DOHH2 (cell line): Measurements from ENCODE around the gene CLCN1.

Experiments used
- H3F3A ChIP-seq: fragments of 200-600 bp; sonication (generic), shearing (Covaris generic); 2 replicates; pipeline ENCODE4 v1.6.0; 2016; ENCODE audit warnings: antibody characterized with exemption, mild to moderate bottlenecking; ENCODE audit not compliant: control insufficient read depth, insufficient read depth
- H3K27ac ChIP-seq: fragments of 200-600 bp; sonication (generic); 2 replicates; pipeline ENCODE4 v1.5.1; 2014; ENCODE audit warnings: low read depth, mild to moderate bottlenecking, low read length, moderate library complexity
- H3K27me3 ChIP-seq: fragments of 200-600 bp; sonication (generic); 2 replicates; pipeline ENCODE4 v1.6.1; 2014; ENCODE audit warnings: mild to moderate bottlenecking, low read length, mixed read lengths; ENCODE audit not compliant: control insufficient read depth
- H3K36me3 ChIP-seq: fragments of 200-600 bp; sonication (generic); 2 replicates; pipeline ENCODE4 v1.6.1; 2014; ENCODE audit warnings: mild to moderate bottlenecking, low read length, moderate library complexity, mixed read lengths; ENCODE audit not compliant: control insufficient read depth
- H3K4me1 ChIP-seq: fragments of 200-600 bp; sonication (generic); 2 replicates; pipeline ENCODE4 v1.6.1; 2014; ENCODE audit warnings: mild to moderate bottlenecking, low read length, mixed read lengths; ENCODE audit not compliant: control insufficient read depth
- H3K4me2 ChIP-seq: fragments of 200-600 bp; sonication (generic); 2 replicates; pipeline ENCODE4 v1.6.0; 2014; ENCODE audit warnings: mild to moderate bottlenecking, low read length, moderate library complexity
- H3K4me3 ChIP-seq: fragments of 200-600 bp; sonication (generic); 2 replicates; pipeline ENCODE4 v1.5.1; 2014; ENCODE audit warnings: mild to moderate bottlenecking, low read length, mixed read lengths
- H3K79me2 ChIP-seq: fragments of 200-600 bp; sonication (generic); 2 replicates; pipeline ENCODE4 v1.6.1; 2014; ENCODE audit warnings: mild to moderate bottlenecking, low read length, mixed read lengths; ENCODE audit not compliant: control insufficient read depth
- H3K9me2 ChIP-seq: fragments of 200-600 bp; sonication (generic); replicated peaks from 2 replicates; pipeline ENCODE4 v1.6.1; 2014; ENCODE audit warnings: mild to moderate bottlenecking, low read length, mixed read lengths; ENCODE audit not compliant: control insufficient read depth
- H3K9me3 ChIP-seq: fragments of 200-600 bp; sonication (generic); 2 replicates; pipeline ENCODE4 v1.6.1; 2014; ENCODE audit warnings: antibody characterized with exemption, low read length, mixed read lengths; ENCODE audit not compliant: control insufficient read depth, insufficient read depth
- H4K20me1 ChIP-seq: fragments of 200-600 bp; sonication (generic); 2 replicates; pipeline ENCODE4 v1.6.0; 2014; ENCODE audit warnings: low read depth, mild to moderate bottlenecking, antibody characterized with exemption, low read length, moderate library complexity; ENCODE audit not compliant: control insufficient read depth, insufficient read depth
- EZH2phosphoT487 ChIP-seq: fragments of 200-600 bp; sonication (generic); IDR thresholded peaks from 2 replicates; pipeline ENCODE4 v1.6.1; 2017; ENCODE audit warnings: borderline replicate concordance, mild to moderate bottlenecking, antibody characterized with exemption, low read length, moderate library complexity, mixed read lengths
- TF ChIP-seq, protein P1 (sequence below): fragments of 200-600 bp; sonication (generic); IDR thresholded peaks from one replicate; pipeline ENCODE4 v1.5.1; 2014; ENCODE audit warnings: antibody characterized with exemption, mild to moderate bottlenecking, low read depth, low read length; ENCODE audit not compliant: poor library complexity, severe bottlenecking

The CLCN1 gene

DNA sequence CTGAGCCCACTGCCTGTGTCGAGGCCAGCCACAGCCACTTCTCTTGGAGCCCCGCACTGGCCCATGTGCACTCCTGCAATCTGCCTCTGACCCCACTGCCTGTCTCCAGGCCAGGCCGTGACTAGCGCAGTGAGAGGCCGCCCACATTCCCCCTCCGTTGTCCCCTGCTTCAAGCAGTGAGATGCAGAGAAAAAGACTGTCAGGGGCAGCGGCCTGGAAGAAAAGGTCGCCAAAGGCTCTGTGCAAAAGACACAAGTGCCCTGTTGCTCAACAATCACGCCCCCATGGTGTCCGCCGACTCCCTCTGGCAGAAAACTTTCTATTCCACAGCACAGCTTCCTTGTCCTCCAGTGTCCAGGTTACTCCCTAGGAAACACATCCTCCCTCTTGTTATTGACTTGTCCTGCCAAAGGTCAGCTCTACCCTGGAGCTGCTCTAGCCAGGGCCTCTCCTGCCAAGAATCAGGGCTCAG lies 36.7 kb downstream of the CLCN1 start:
- no peak for TF ChIP-seq EZH2phosphoT487
- TF ChIP-seq, protein P1, sequence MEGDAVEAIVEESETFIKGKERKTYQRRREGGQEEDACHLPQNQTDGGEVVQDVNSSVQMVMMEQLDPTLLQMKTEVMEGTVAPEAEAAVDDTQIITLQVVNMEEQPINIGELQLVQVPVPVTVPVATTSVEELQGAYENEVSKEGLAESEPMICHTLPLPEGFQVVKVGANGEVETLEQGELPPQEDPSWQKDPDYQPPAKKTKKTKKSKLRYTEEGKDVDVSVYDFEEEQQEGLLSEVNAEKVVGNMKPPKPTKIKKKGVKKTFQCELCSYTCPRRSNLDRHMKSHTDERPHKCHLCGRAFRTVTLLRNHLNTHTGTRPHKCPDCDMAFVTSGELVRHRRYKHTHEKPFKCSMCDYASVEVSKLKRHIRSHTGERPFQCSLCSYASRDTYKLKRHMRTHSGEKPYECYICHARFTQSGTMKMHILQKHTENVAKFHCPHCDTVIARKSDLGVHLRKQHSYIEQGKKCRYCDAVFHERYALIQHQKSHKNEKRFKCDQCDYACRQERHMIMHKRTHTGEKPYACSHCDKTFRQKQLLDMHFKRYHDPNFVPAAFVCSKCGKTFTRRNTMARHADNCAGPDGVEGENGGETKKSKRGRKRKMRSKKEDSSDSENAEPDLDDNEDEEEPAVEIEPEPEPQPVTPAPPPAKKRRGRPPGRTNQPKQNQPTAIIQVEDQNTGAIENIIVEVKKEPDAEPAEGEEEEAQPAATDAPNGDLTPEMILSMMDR = no peak
- no peaks in the 10 kb centered on the region for H3F3A ChIP-seq
- no peaks in the 10 kb centered on the region for H3K36me3 ChIP-seq
- no peaks in the 10 kb centered on the region for H3K79me2 ChIP-seq
- H3K4me1 ChIP-seq = no peaks in the 10 kb centered on the region
- H3K4me2 ChIP-seq = no peak overlapping the region
- H3K27me3 ChIP-seq = peaks cover 36% of the 10 kb centered on the region
- H4K20me1 ChIP-seq = no peaks in the 10 kb centered on the region
- H3K9me3 ChIP-seq = no peaks in the 10 kb centered on the region
- H3K9me2 ChIP-seq = no peaks in the 10 kb centered on the region
- no peak overlapping the region for H3K4me3 ChIP-seq
- no peak overlapping the region for H3K27ac ChIP-seq

DNA sequence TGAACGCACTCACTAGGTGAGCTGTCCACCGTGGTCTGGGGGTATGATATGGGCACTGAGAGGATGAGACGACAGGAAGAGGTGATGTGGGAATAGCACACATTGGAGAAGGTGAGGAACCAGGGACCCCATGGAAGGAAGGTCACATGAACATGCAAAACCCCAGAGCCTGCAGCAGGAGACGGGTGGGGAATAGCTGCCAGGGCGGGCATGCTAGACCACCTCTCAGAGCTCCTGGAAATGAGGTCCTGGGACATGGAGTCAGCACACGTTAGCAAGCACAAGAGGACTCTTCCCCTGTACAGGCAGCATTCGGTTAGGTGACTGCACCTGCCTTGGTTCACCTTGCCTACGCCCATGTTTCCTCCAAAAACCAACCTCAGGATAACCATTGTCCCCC lies 38.5 kb downstream of the CLCN1 start:
- Histone ChIP-seq H3K27me3 (peaks cover 40% of the 10 kb centered on the region), H3K79me2 (no peaks in the 10 kb centered on the region), H3K27ac (no peak overlapping the region), H3K9me3 (no peaks in the 10 kb centered on the region), H3K4me1 (no peaks in the 10 kb centered on the region), H4K20me1 (no peaks in the 10 kb centered on the region), H3K4me3 (no peak overlapping the region), H3K9me2 (no peaks in the 10 kb centered on the region), H3K36me3 (no peaks in the 10 kb centered on the region), H3K4me2 (no peak overlapping the region), H3F3A (no peaks in the 10 kb centered on the region)
- TF ChIP-seq, protein P1 = no peak
- TF ChIP-seq EZH2phosphoT487 = no peak

DNA sequence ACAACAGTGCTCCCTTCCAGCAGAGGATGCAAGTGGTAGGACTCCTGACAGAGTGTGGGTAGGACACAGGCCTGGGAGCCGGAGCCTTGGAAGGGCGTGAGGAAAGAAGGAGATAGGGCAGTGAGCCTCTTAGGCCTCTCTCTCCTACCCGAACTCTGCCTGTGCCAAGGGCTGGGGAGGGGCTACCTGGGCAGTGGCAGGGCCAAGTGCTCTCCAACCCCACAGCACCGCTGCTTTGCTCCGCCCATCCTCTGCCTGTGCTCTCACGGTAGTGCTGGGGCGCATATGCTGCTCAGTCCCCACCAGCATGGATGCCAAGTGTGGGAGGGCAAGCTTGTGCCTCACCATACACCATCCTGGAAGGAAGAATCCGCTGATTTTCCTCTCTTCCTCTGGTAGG lies 39.1 kb downstream of the CLCN1 start:
- Histone ChIP-seq H3K27me3 (peaks cover 46% of the 10 kb centered on the region), H3K27ac (no peak overlapping the region), H3K4me3 (no peak overlapping the region), H3K36me3 (no peaks in the 10 kb centered on the region), H4K20me1 (no peaks in the 10 kb centered on the region), H3K9me2 (no peaks in the 10 kb centered on the region), H3K4me2 (no peak overlapping the region), H3F3A (no peaks in the 10 kb centered on the region), H3K79me2 (no peaks in the 10 kb centered on the region), H3K4me1 (no peaks in the 10 kb centered on the region), H3K9me3 (no peaks in the 10 kb centered on the region)
- TF ChIP-seq EZH2phosphoT487 = no peak
- TF ChIP-seq, protein P1 = no peak
